RWPE1 (cell line): ENCODE results near the gene FFAR4.

ENCODE experiments used
- CTCF ChIA-PET: fragments of 350-600 bp; sonication (Branson Sonifier 250); formaldehyde crosslinking; extraction: SDS; loops from one replicate; lab custom pipeline; 2021; lab: Yijun Ruan, JAX
- POLR2A ChIA-PET: fragments of 400-600 bp; formaldehyde crosslinking; extraction: SDS; loops from one replicate; lab custom pipeline; 2020; ENCODE audit warnings: antibody characterized with exemption; ENCODE audit not compliant: low non-redundant PET; lab: Yijun Ruan, JAX
- DNase-seq: peaks from one replicate; pipeline ENCODE4 v3.0.0; 2012; ENCODE audit warnings: low spot score
- H3K27ac ChIP-seq: fragments of 450-650 bp; 2 replicates; pipeline ENCODE4 v1.5.1; 2017
- CTCF ChIP-seq: fragments of 450-650 bp; conservative IDR thresholded peaks from 2 replicates; pipeline ENCODE4 v1.5.1; 2017; ENCODE audit warnings: low read depth, mild to moderate bottlenecking

FFAR4 gene

GRCh38 chr10:93614101-93614825 lies 47.8 kb downstream of the FFAR4 start:
- ChIA-PET CTCF (interaction anchor here (0.5 kb wide), 1 partner anchor 272 kb away, joined by 3 read pairs; no protein-coding TSS in a partner anchor), POLR2A (no interaction called here)
- no peak for DNase-seq
- no peak for TF ChIP-seq CTCF
- no peak overlapping the region for H3K27ac ChIP-seq

GRCh38 chr10:93615576-93616235 lies 49.2 kb downstream of the FFAR4 start:
- no peak for TF ChIP-seq CTCF
- H3K27ac ChIP-seq, result no peak overlapping the region
- POLR2A ChIA-PET, result no interaction called here
- CTCF ChIA-PET, result interaction anchor here (0.6 kb wide), 1 partner anchor 191 kb away, joined by 3 read pairs; no protein-coding TSS in a partner anchor
- no peak for DNase-seq

GRCh38 chr10:93620925-93621324 lies 54.5 kb downstream of the FFAR4 start:
- POLR2A ChIA-PET, result no interaction called here
- CTCF ChIA-PET, result interaction anchor here (0.6 kb wide), 1 partner anchor 28 kb away, joined by 4 read pairs; no protein-coding TSS in a partner anchor
- no peak for DNase-seq
- TF ChIP-seq CTCF, result no peak
- H3K27ac ChIP-seq, result no peak overlapping the region

GRCh38 chr10:93622942-93623341 lies 56.5 kb downstream of the FFAR4 start:
- ChIA-PET CTCF (interaction anchor here (0.6 kb wide), 1 partner anchor 496 kb away, joined by 5 read pairs; no protein-coding TSS in a partner anchor), POLR2A (no interaction called here)
- no peak for TF ChIP-seq CTCF
- DNase-seq, result no peak
- H3K27ac ChIP-seq, result no peak overlapping the region

GRCh38 chr10:93628858-93629257 lies 62.4 kb downstream of the FFAR4 start:
- no peak for DNase-seq
- no peak for TF ChIP-seq CTCF
- ChIA-PET POLR2A (no interaction called here), CTCF (no interaction called here)
- H3K27ac ChIP-seq, result no peak overlapping the region

- POLR2A ChIA-PET, result no interaction called here
- CTCF ChIA-PET, result interaction anchor here (0.6 kb wide), 1 partner anchor 73 kb away, joined by 3 read pairs; no protein-coding TSS in a partner anchor
- no peak for TF ChIP-seq CTCF
- H3K27ac ChIP-seq, result no peak overlapping the region
- DNase-seq, result no peak
Observed at GRCh38 chr10:93629647-93630305, 63.3 kb downstream of the FFAR4 start.
